GM13977 (cell line): ENCODE results near the gene ZNG1A.
"Not testable (repeated sequence)": the region's sequence is repeated elsewhere in the genome, so short reads cannot be mapped to it uniquely, and the experiment has no call there.

Experiments
- DNase-seq: peaks from one replicate; pipeline ENCODE4 v3.0.0; 2012; ENCODE audit warnings: low spot score
- in situ Hi-C: fragments of 300-500 bp; cut with MboI; formaldehyde crosslinking; loops from one replicate; pipeline ENCODE4 v1.12.0; 2022; ENCODE audit warnings: low sequenced_read_pairs, low pct_unique_long_range_greater_than_20kb, mixed read lengths, inconsistent platforms; ENCODE audit not compliant: unreplicated experiment
- TF ChIP-seq, protein P1 (sequence below): IDR thresholded peaks from 2 replicates; pipeline ENCODE4 v1.5.1; 2012; ENCODE audit warnings: mild to moderate bottlenecking, control low read depth; ENCODE audit not compliant: insufficient read depth; ENCODE audit errors: extremely low read depth, missing control alignments

The ZNG1A gene

DNA sequence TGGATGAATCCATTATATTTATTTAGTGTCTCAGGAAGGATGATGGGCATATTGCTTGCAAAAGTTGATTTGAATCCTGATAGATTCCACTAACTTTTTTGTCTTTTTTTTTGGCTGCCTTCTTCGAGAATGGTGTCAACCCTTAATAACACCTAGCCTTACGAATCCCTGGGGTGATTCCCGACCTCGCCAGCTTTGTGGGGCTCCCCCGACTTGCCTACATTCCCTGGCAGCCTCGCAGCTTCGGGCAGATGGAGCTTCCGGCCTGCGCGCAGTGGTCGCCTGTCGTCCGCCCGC, 35.4 kb upstream of the ZNG1A start:
- DNase-seq, result no peak
- in situ Hi-C loops, result loop anchor here (10.0 kb wide), 1 partner anchor 61 kb away; no protein-coding TSS in a partner anchor
- TF ChIP-seq, protein P1, sequence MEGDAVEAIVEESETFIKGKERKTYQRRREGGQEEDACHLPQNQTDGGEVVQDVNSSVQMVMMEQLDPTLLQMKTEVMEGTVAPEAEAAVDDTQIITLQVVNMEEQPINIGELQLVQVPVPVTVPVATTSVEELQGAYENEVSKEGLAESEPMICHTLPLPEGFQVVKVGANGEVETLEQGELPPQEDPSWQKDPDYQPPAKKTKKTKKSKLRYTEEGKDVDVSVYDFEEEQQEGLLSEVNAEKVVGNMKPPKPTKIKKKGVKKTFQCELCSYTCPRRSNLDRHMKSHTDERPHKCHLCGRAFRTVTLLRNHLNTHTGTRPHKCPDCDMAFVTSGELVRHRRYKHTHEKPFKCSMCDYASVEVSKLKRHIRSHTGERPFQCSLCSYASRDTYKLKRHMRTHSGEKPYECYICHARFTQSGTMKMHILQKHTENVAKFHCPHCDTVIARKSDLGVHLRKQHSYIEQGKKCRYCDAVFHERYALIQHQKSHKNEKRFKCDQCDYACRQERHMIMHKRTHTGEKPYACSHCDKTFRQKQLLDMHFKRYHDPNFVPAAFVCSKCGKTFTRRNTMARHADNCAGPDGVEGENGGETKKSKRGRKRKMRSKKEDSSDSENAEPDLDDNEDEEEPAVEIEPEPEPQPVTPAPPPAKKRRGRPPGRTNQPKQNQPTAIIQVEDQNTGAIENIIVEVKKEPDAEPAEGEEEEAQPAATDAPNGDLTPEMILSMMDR, result no peak

DNA sequence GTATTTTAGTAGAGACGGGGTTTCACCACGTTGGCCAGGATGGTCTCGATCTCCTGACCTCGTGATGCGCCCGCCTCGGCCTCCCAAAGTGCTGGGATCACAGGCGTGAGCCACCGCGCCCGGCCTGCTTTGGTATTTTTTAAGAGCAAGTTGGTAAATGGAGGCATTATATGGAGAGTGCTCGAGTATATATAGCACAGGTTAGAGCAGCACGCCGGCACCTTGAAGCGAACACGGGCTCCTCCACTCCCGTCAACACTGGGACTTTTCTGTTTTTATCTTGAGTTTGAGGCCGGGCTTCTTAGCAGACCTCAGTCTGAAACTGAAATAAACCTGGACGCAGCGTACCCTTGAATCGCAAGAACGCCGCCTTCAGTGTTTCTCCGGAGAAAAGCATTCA, 35.0 kb upstream of the ZNG1A start:
- not testable (repeated sequence) for DNase-seq
- in situ Hi-C loops, result loop anchor here (10.0 kb wide), 1 partner anchor 61 kb away; no protein-coding TSS in a partner anchor

DNA sequence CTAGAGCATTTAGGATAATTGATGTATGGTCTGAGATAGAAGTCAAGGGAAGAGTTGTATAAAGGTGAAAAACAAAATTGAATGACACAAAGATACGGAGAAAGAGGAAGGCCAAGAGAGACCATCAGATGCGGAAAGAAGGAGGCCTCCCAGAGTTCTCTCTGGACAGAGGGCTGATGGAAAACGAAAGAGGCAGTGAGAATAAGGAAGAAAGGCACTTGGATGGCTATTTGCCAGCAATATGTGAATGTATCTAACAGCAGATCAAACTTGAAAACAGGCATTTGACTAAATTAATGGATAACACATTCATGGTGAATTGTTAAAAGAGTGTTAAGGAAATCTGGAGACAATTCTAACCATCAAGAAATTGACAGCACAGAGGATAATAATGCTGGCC, 33.4 kb upstream of the ZNG1A start:
- in situ Hi-C loops, result loop anchor here (10.0 kb wide), 1 partner anchor 63 kb away; no protein-coding TSS in a partner anchor
- no peak for DNase-seq
- TF ChIP-seq, protein P1, result no peak

DNA sequence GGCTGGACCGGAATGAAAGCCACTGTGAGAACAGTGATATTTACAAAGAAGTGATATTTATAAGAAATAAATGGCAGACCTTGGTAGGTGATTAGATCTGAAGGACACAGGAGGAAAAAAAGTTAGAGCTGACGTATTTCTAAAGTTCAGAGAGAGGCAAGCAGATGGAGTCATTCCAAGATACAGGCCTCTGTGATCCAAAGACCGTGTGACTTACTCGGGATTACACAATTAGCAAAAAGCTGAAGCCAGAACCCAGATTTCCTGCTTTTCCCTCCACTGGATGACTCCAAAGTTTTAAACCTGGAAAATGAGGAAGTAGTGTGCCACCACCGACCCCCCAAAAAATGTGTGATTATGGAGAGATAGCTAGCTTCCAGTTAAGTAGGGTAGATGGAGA, 32.7 kb upstream of the ZNG1A start:
- in situ Hi-C loops, result loop anchor here (10.0 kb wide), 1 partner anchor 63 kb away; no protein-coding TSS in a partner anchor
- DNase-seq, result no peak
- TF ChIP-seq, protein P1, result no peak

DNA sequence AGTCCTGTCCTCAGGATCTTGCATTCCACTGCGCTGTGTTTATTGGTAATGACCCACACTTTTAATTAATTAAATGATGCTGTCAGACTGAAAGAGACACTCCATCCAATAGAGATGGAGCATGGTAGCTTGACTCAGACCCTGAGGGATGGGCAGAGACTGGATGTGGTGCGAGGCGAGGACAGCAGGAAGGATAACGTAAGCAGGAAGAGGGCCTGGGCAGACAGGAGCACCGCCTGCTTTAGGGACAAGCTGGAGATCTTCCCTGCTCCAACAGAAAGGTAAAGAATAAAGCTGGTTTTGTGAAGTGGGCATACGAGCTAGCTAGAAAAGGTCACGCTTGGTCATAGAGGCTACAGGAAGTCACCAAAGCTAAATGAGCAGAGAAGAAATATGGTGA, 32.2 kb upstream of the ZNG1A start:
- TF ChIP-seq, protein P1, result no peak
- in situ Hi-C loops, result loop anchor here (10.0 kb wide), 1 partner anchor 64 kb away; no protein-coding TSS in a partner anchor
- no peak for DNase-seq

DNA sequence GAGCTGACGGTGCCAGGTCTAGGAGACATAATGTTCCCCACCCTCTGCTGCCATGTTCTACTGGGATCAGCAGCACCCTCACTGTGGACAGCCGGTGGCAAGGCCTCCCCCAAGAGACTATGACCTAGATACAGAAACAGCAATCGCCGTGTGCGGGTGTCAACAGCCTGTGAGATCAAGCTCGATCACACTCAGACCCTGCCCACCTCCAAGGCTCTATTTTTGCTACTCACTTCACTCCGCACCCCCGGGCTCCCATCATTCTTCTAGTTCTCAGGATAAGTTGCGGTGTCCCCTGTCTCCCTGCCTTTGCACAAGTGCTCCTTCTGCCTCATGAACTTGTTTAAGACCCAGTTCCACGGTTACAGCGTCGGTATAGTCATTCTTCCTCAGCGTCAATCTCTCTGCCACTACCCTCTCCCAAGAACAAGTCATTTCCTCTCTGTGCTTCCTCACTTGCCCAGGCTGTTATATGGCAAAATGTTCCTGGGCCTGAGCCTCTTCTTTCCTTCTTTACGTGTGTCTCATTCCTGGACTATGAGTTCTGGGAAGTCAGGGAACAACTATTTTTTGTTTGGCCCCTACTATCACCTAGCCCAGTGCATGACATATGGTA, 30.4 kb upstream of the ZNG1A start:
- TF ChIP-seq, protein P1, result no peak
- in situ Hi-C loops, result no loop called here
- no peak for DNase-seq

DNA sequence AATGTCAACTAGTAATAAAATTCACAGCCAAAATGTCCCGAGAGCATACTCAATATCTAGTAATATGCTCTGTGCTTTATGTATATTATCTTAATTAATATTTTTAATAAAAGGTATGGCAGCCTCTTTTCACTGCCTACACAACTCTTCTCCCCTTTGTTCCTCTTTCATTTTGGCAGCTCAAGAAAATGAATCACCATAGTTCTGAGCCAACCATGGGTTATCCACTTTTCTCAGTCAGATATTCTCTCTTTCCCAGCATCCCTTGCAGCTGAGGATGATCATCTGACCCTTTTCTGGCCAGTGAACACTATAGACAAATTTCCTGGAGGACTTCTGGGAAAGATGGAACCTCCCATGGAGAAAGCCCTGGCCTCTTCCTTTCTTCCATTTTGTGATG, 27.6 kb upstream of the ZNG1A start:
- TF ChIP-seq, protein P1, result no peak
- DNase-seq, result no peak
- in situ Hi-C loops, result no loop called here

DNA sequence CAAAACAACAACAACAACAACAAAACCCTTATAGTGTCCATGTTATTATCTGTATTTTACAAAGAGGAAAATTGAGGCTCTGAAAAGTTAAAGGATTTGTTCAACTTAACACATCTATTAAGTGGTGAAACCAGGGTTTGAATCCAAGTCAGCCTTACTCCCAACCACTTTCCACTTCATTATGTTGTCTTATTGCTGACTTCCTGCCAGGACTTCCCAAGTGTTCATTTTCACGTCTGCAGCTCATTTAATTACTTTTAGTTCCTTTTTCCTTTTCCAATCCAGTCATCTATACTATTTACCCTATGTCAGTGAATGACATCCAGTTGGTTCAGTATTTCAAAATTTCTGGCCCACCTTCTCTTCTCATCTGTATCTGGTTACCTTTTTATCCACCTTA, 20.7 kb upstream of the ZNG1A start:
- in situ Hi-C loops, DNase-seq: not testable (repeated sequence)

DNA sequence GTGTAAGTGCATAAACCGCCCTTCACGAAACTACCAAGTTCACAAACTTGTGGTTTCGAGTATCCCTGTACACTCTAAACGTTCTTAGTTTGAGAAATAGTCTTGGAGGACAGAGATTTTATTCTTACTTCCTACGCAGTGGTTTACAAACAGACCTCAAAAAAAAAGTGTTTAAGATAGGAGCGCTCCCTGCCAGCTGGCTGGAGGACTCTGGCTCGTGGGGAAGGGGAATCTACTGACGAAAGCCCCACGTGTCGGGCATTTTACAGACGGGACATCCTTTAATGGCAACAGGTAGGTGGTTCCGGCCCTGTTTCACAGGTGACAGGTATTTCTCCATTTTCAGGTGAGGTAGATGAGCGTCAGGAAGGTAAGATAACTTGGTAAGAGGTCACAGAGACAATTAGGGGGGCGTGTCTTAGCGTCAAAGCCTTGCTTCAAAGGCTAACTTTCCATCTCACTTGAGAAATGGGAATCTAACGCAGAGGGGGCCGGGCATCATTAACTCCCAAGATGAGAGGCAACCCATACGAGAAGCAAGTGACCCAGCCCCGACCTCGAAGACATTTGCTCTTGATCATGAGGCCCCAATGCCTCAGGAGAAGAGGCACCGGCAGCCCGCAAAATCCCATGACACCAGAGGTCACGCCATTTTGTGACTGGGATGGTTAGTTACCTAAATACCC, 573 bp downstream of the ZNG1A start:
- in situ Hi-C loops, DNase-seq: not testable (repeated sequence)

DNA sequence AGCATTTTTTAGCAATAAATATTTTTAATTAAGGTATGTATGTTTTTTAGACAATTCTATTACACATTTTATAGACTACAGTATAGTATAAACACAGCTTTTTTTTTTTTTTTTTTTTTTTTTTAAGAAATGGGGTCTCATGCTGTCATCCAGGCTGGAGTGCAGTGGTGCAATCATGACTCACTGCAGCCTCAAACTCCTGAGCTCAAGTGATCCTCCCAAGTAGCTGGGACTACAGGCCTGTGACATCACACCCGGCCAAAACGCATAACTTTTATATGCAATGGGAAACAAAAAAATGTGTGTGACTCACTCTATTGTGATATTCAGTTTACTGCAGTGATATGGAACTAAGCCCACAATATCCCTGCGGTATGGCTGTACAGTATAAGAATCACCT, 9.1 kb downstream of the ZNG1A start:
- DNase-seq, in situ Hi-C loops: not testable (repeated sequence)

DNA sequence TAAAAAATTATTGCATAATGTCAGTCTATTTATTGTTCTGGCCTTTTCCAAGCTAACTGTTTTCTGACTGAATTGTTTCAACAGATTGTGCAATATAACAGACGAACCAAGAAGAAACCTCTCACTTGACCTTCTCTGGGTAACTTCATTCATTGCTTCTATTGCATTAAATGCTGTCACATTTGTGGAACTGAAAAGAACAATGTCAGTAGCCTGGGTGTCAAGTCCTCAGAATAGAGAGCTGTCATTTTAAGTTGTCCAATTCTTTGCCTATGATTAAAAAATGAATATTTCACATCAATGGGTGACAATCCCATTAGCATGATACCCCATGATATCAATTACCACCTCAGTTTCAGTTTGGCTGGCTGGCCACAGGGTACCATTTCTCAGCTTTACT, 19.0 kb downstream of the ZNG1A start:
- in situ Hi-C loops, result not testable (repeated sequence)

More for the DNA sequence above, 19.0 kb downstream of the ZNG1A start:
- DNase-seq, result not testable (repeated sequence)
